ENCODE measurements around the gene POLRMT. TPM values are rescaled to one million over a fixed set of nuclear protein-coding genes. Genes with fewer than 3 reads are reported as not detected.

Gene POLRMT
- total RNA-seq, 1 experiment from 2014 or later: 104 TPM

DNA sequence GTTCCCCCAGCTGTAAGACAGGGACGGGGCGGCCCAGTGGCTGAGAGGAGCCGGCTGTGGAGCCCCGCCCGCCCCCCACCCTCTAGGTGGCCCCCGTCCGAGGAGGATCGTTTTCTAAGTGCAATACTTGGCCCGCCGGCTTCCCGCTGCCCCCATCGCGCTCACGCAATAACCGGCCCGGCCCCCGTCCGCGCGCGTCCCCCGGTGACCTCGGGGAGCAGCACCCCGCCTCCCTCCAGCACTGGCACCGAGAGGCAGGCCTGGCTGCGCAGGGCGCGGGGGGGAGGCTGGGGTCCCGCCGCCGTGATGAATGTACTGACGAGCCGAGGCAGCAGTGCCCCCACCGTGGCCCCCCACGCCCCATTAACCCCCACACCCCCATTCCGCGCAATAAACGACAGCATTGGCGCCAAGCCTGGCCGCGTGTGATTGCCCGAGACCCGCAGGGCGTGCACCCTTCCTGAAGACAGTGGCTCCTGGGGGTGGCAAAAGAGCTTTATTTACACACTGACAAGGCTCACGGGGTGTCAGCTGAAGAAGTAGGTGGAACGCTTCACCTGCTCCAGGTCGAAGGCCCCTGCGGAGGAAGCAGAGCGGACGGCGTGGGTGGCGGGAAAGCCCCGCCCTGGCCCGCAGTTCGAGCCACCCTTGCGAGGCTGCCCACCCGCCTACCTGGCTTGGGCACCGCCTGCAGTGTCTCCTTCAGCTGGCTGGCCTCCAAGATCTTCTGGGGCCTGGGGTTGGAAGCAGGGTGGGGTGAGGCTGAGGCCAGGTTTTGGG is 16.4 kb downstream of the POLRMT start:
- Histone ChIP-seq H3K23ac (ENCODE audit: insufficient read length, low read depth, low read length) (no peak overlapping the region), H3K18ac (ENCODE audit: insufficient read length, low read depth, low read length) (no peak overlapping the region), H4K5ac (ENCODE audit: insufficient read length, low read depth, low read length) (no peak overlapping the region), H4K8ac (replicated peaks; ENCODE audit: insufficient read length, low read depth, low read length) (no peak overlapping the region), H4K91ac (ENCODE audit: insufficient read length, low read depth, low read length) (no peak overlapping the region), H2BK20ac (ENCODE audit: low read depth, low read length, poor library complexity, severe bottlenecking) (no peak overlapping the region), H2BK12ac (ENCODE audit: insufficient read length, low read depth, low read length) (no peak overlapping the region), H3K4me1 (ENCODE audit: insufficient read depth, low read length) (no peaks in the 10 kb centered on the region), H3K56ac (ENCODE audit: insufficient read length, low read depth, low read length) (no peak overlapping the region), H3K4me2 (ENCODE audit: insufficient read depth, insufficient read length, low read length) (no peak overlapping the region), H4K20me1 (ENCODE audit: control insufficient read depth, insufficient read depth, insufficient read length) (no peaks in the 10 kb centered on the region), H3K27me3 (ENCODE audit: insufficient read depth, low read length) (no peaks in the 10 kb centered on the region), H3K9ac (ENCODE audit: extremely low read depth, insufficient read length, low read length) (no peak overlapping the region), H2AK5ac (ENCODE audit: insufficient read length, low read length) (no peak overlapping the region), H2BK15ac (ENCODE audit: low read depth, low read length) (no peak overlapping the region), H2BK5ac (ENCODE audit: insufficient read length, low read length) (no peak overlapping the region), H3K9me3 (ENCODE audit: control insufficient read depth, low read depth, low read length) (no peaks in the 10 kb centered on the region), H3K79me2 (ENCODE audit: insufficient read depth, low read length) (no peaks in the 10 kb centered on the region), H3K27ac (ENCODE audit: insufficient read length, low read depth, low read length) (no peak overlapping the region), H2AFZ (ENCODE audit: low read length) (no peak overlapping the region), H3T11ph (ENCODE audit: low read length) (no peak overlapping the region), H3K79me1 (ENCODE audit: insufficient read depth, low read depth, low read length, poor library complexity, severe bottlenecking) (no peaks in the 10 kb centered on the region), H3K23me2 (ENCODE audit: insufficient read length, low read depth, low read length, poor library complexity, severe bottlenecking) (no peaks in the 10 kb centered on the region), H3K4ac (ENCODE audit: low read depth, low read length) (no peak overlapping the region), H3K14ac (ENCODE audit: insufficient read depth, low read length) (no peak overlapping the region), H2BK120ac (ENCODE audit: low read depth, low read length, poor library complexity, severe bottlenecking) (no peak overlapping the region)
- WGBS (ENCODE audit: extremely low coverage, insufficient read length, low lambda C conversion rate): no CpG with 5 or more reads among the region's 58 CpGs
- Mint-ChIP-seq H3K9me3 (no peaks in the 10 kb centered on the region), H3K27ac (no peak overlapping the region), H3K36me3 (ENCODE audit: insufficient read depth in 1 of 3, low read depth in 3 of 3) (peaks cover 29 to 64% (median 53%) of the 10 kb centered on the region in 3 experiments), H3K27me3 (ENCODE audit: low read depth) (no peaks in the 10 kb centered on the region), H3K4me3 (no peak overlapping the region), H3K4me1 (no peaks in the 10 kb centered on the region)
- DNase-seq: no peak
- TF ChIP-seq, protein P1, sequence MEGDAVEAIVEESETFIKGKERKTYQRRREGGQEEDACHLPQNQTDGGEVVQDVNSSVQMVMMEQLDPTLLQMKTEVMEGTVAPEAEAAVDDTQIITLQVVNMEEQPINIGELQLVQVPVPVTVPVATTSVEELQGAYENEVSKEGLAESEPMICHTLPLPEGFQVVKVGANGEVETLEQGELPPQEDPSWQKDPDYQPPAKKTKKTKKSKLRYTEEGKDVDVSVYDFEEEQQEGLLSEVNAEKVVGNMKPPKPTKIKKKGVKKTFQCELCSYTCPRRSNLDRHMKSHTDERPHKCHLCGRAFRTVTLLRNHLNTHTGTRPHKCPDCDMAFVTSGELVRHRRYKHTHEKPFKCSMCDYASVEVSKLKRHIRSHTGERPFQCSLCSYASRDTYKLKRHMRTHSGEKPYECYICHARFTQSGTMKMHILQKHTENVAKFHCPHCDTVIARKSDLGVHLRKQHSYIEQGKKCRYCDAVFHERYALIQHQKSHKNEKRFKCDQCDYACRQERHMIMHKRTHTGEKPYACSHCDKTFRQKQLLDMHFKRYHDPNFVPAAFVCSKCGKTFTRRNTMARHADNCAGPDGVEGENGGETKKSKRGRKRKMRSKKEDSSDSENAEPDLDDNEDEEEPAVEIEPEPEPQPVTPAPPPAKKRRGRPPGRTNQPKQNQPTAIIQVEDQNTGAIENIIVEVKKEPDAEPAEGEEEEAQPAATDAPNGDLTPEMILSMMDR (conservative IDR thresholded peaks at IDR 0.05): no peak
